ENCODE results near the gene TMEM89.

DNA sequence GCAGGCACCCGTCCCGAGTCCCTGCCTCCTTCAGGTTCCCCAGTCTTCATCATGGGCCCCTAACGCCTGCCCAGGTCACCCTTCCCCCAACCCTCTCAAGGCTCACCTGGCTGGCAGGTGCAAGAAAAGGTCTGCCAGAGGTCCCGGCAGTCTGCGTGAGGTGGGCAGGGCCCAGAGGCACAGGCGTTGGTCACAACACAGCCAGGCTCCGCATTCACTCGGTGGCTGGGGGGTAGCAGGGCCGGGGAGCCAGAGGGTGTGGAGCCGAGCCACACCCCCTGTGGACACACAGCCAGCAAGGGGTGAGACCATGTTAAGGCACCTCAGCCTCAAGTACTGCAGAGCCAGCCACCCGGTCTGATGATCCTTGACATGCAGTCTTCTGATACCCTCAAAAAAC, 30.2 kb upstream of the TMEM89 start:
- TF ChIP-seq MXI1 (IDR thresholded peaks at IDR 0.05; ENCODE audit: borderline replicate concordance, low read depth, low read length), result no peak
- TF ChIP-seq, protein P1, sequence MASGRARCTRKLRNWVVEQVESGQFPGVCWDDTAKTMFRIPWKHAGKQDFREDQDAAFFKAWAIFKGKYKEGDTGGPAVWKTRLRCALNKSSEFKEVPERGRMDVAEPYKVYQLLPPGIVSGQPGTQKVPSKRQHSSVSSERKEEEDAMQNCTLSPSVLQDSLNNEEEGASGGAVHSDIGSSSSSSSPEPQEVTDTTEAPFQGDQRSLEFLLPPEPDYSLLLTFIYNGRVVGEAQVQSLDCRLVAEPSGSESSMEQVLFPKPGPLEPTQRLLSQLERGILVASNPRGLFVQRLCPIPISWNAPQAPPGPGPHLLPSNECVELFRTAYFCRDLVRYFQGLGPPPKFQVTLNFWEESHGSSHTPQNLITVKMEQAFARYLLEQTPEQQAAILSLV (CRISPR knock-in tag; IDR thresholded peaks at IDR 0.05; ENCODE audit: borderline replicate concordance), result no peak
- TF ChIP-seq, protein P2, sequence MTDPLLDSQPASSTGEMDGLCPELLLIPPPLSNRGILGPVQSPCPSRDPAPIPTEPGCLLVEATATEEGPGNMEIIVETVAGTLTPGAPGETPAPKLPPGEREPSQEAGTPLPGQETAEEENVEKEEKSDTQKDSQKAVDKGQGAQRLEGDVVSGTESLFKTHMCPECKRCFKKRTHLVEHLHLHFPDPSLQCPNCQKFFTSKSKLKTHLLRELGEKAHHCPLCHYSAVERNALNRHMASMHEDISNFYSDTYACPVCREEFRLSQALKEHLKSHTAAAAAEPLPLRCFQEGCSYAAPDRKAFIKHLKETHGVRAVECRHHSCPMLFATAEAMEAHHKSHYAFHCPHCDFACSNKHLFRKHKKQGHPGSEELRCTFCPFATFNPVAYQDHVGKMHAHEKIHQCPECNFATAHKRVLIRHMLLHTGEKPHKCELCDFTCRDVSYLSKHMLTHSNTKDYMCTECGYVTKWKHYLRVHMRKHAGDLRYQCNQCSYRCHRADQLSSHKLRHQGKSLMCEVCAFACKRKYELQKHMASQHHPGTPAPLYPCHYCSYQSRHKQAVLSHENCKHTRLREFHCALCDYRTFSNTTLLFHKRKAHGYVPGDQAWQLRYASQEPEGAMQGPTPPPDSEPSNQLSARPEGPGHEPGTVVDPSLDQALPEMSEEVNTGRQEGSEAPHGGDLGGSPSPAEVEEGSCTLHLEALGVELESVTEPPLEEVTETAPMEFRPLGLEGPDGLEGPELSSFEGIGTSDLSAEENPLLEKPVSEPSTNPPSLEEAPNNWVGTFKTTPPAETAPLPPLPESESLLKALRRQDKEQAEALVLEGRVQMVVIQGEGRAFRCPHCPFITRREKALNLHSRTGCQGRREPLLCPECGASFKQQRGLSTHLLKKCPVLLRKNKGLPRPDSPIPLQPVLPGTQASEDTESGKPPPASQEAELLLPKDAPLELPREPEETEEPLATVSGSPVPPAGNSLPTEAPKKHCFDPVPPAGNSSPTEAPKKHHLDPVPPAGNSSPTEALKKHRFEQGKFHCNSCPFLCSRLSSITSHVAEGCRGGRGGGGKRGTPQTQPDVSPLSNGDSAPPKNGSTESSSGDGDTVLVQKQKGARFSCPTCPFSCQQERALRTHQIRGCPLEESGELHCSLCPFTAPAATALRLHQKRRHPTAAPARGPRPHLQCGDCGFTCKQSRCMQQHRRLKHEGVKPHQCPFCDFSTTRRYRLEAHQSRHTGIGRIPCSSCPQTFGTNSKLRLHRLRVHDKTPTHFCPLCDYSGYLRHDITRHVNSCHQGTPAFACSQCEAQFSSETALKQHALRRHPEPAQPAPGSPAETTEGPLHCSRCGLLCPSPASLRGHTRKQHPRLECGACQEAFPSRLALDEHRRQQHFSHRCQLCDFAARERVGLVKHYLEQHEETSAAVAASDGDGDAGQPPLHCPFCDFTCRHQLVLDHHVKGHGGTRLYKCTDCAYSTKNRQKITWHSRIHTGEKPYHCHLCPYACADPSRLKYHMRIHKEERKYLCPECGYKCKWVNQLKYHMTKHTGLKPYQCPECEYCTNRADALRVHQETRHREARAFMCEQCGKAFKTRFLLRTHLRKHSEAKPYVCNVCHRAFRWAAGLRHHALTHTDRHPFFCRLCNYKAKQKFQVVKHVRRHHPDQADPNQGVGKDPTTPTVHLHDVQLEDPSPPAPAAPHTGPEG (CRISPR knock-in tag; IDR thresholded peaks at IDR 0.05), result no peak
